Endodermal cell (in vitro differentiated cells): ENCODE data around the gene TEX44. TPM values are rescaled to one million over a fixed set of nuclear protein-coding genes. Genes with fewer than 3 reads are reported as not detected.

Source experiments
- DNase-seq: peaks from one replicate; pipeline ENCODE4 v3.0.0-alpha.2; 2017
- H3K27ac ChIP-seq: 2 replicates; pipeline ENCODE4 v1.5.1; 2013; ENCODE audit warnings: mild to moderate bottlenecking, low read depth, low read length, moderate library complexity
- H3K27me3 ChIP-seq: 2 replicates; pipeline ENCODE4 v1.6.1; 2013; ENCODE audit warnings: mild to moderate bottlenecking, low read length, moderate library complexity; ENCODE audit not compliant: insufficient read depth, control insufficient read depth, poor library complexity, severe bottlenecking
- H3K36me3 ChIP-seq: 2 replicates; pipeline ENCODE4 v1.7.0; 2013; ENCODE audit warnings: mild to moderate bottlenecking, low read length, moderate library complexity; ENCODE audit not compliant: control insufficient read depth, insufficient read depth
- H3K4me1 ChIP-seq: one replicate; pipeline ENCODE4 v1.7.0; 2013; ENCODE audit warnings: low read length; ENCODE audit not compliant: control insufficient read depth, insufficient read depth
- H3K4me3 ChIP-seq: 2 replicates; pipeline ENCODE4 v1.5.1; 2013; ENCODE audit warnings: mild to moderate bottlenecking, low read length, moderate library complexity
- H3K9ac ChIP-seq: 2 replicates; pipeline ENCODE4 v1.6.1; 2013; ENCODE audit warnings: mild to moderate bottlenecking, low read length, moderate library complexity; ENCODE audit not compliant: poor library complexity, severe bottlenecking; ENCODE audit errors: extremely low read depth
- H3K9me3 ChIP-seq: 2 replicates; pipeline ENCODE4 v1.6.1; 2013; ENCODE audit warnings: mild to moderate bottlenecking, low read length, moderate library complexity; ENCODE audit not compliant: control insufficient read depth
- H3K27ac Mint-ChIP-seq: 2 replicates; pipeline ENCODE4 v1.8.0; 2020; ENCODE audit warnings: mixed read lengths
- H3K27me3 Mint-ChIP-seq: 2 replicates; pipeline ENCODE4 v1.8.0; 2021; ENCODE audit warnings: mild to moderate bottlenecking, mixed read lengths; ENCODE audit not compliant: insufficient read depth
- H3K36me3 Mint-ChIP-seq: 2 replicates; pipeline ENCODE4 v1.8.0; 2020; ENCODE audit warnings: low read depth, mixed read lengths
- H3K4me1 Mint-ChIP-seq: 2 replicates; pipeline ENCODE4 v1.8.0; 2020; ENCODE audit warnings: mixed read lengths
- H3K4me3 Mint-ChIP-seq: 2 replicates; pipeline ENCODE4 v1.8.0; 2020; ENCODE audit warnings: mild to moderate bottlenecking, moderate library complexity, mixed read lengths
- H3K9me3 Mint-ChIP-seq: 2 replicates; pipeline ENCODE4 v1.8.0; 2020; ENCODE audit warnings: mild to moderate bottlenecking, mixed read lengths
- CTCF ChIP-seq: fragments of 200-600 bp; sonication (generic); conservative IDR thresholded peaks from 2 replicates; pipeline ENCODE4 v1.5.0; 2021; ENCODE audit warnings: antibody characterized with exemption, mild to moderate bottlenecking
- WGBS, 2 experiments: methylation state at CpG; one replicate each; pipeline versions ENCODE4 v1.1.5 to v1.1.7; 2013; ENCODE audit warnings: missing lambda C conversion rate in 2 of 2, mixed read lengths in 1 of 2; ENCODE audit not compliant: insufficient coverage in 1 of 2, insufficient read length in 1 of 2; 5-methylcytosine and 5-hydroxymethylcytosine counted together
- total RNA-seq, 2 donors: library from RNA; stranded (reverse); fragmentation: NEBNext Ultra II Directional in 1 of 2; extraction: Animal tissue kit (Norgen Biotek cat#: 25700) in 1 of 2; gene quantifications; 2 replicates in 1 of 2; 3 replicates in 1 of 2; pipeline ENCODE4 v1.2.1, GENCODE V29; 2021

TEX44 gene
- total RNA-seq, 2 donors from 2014 or later = not detected

- Mint-ChIP-seq H3K27ac (no peak overlapping the region), H3K4me1 (no peaks in the 10 kb centered on the region), H3K4me3 (no peak overlapping the region), H3K9me3 (peaks cover 11% of the 10 kb centered on the region), H3K36me3 (no peaks in the 10 kb centered on the region), H3K27me3 (peaks cover 35% of the 10 kb centered on the region)
- Histone ChIP-seq H3K27ac (no peak overlapping the region), H3K27me3 (peaks cover 13% of the 10 kb centered on the region), H3K4me1 (no peaks in the 10 kb centered on the region), H3K9ac (no peak overlapping the region), H3K36me3 (no peaks in the 10 kb centered on the region), H3K9me3 (peaks cover 16% of the 10 kb centered on the region), H3K4me3 (no peak overlapping the region)
- DNase-seq = no peak
- 94 to 98% methylated on average over 5 to 7 of the region's 7 CpGs for WGBS, 2 experiments
- no peak for TF ChIP-seq CTCF
These were observed 35.7 kb upstream of the TEX44 start for GRCh38 chr2:231556981-231557380.

- peaks cover 10% of the 10 kb centered on the region for H3K9me3 Mint-ChIP-seq
- Histone ChIP-seq H3K9ac (no peak overlapping the region), H3K27ac (no peak overlapping the region), H3K4me1 (no peaks in the 10 kb centered on the region), H3K4me3 (no peak overlapping the region), H3K27me3 (peaks cover 13% of the 10 kb centered on the region), H3K36me3 (no peaks in the 10 kb centered on the region), H3K9me3 (peaks cover 11% of the 10 kb centered on the region)
- DNase-seq = peak; percentile 82
- no peaks in the 10 kb centered on the region for H3K36me3 Mint-ChIP-seq
- H3K4me1 Mint-ChIP-seq = no peaks in the 10 kb centered on the region
- H3K4me3 Mint-ChIP-seq = no peak overlapping the region
- TF ChIP-seq CTCF = peak; percentile 83
- H3K27ac Mint-ChIP-seq = no peak overlapping the region
- H3K27me3 Mint-ChIP-seq = peaks cover 35% of the 10 kb centered on the region
- WGBS, 2 experiments = 41 to 59% methylated on average over 7 to 11 of the region's 11 CpGs
These were observed 35.0 kb upstream of the TEX44 start for GRCh38 chr2:231557571-231558217.

GRCh38 chr2:231563378-231563961 lies 29.2 kb upstream of the TEX44 start:
- no peak overlapping the region for H3K27ac Mint-ChIP-seq
- no peak overlapping the region for H3K9ac ChIP-seq

More at GRCh38 chr2:231563378-231563961, 29.2 kb upstream of the TEX44 start:
- 22% methylated on average over 3 of the region's 3 CpGs; no CpG with 5 or more reads in 1 of the 2 experiments for WGBS, 2 experiments
- Mint-ChIP-seq H3K4me3 (no peak overlapping the region), H3K36me3 (no peaks in the 10 kb centered on the region), H3K9me3 (peaks cover 31% of the 10 kb centered on the region), H3K27me3 (peaks cover 4% of the 10 kb centered on the region), H3K4me1 (peaks cover 3% of the 10 kb centered on the region)
- Histone ChIP-seq H3K4me3 (no peak overlapping the region), H3K9me3 (peaks cover 9% of the 10 kb centered on the region), H3K27me3 (no peaks in the 10 kb centered on the region), H3K4me1 (no peaks in the 10 kb centered on the region), H3K36me3 (no peaks in the 10 kb centered on the region), H3K27ac (no peak overlapping the region)
- TF ChIP-seq CTCF = peak; percentile 85
- DNase-seq = peak; percentile 88
